SK-N-SH (cell line): Measurements from ENCODE around the gene LCOR. TPM values are rescaled to one million over a fixed set of nuclear protein-coding genes. Genes with fewer than 3 reads are reported as not detected.

Experiments used
- CTCF ChIA-PET: fragments of 300-600, 350-600 bp; formaldehyde crosslinking; extraction: SDS; loops from one replicate; lab custom pipeline; 2021; lab: Yijun Ruan, JAX
- POLR2A ChIA-PET: fragments of 350-600 bp; sonication (Branson Sonifier 250); formaldehyde crosslinking; extraction: SDS; loops from one replicate; lab custom pipeline; 2020; ENCODE audit warnings: antibody characterized with exemption, inconsistent platforms; lab: Yijun Ruan, JAX
- DNase-seq: peaks from one replicate; pipeline ENCODE4 v3.0.0; 2012
- H2AFZ ChIP-seq: fragments of 200-600 bp; sonication (generic); 2 replicates; pipeline ENCODE4 v1.8.1; 2016; ENCODE audit warnings: antibody characterized with exemption, mild to moderate bottlenecking, low read depth
- H3F3A ChIP-seq: fragments of 200-600 bp; sonication (generic); replicated peaks from 2 replicates; pipeline ENCODE3; 2016; ENCODE audit warnings: antibody characterized with exemption, mild to moderate bottlenecking; ENCODE audit not compliant: insufficient read depth
- H3K27ac ChIP-seq, 2 experiments: fragments of 200-500 bp in 1 of 2; fragments of 200-600 bp in 1 of 2; sonication (Bioruptor generic) in 1 of 2; sonication (generic), shearing (Covaris generic) in 1 of 2; 2 replicates each; pipeline versions ENCODE4 v1.5.1 to v1.6.1; 2014 to 2016; ENCODE audit warnings: low read depth in 2 of 2, inconsistent platforms in 1 of 2, low read length in 1 of 2, mild to moderate bottlenecking in 1 of 2, mixed read lengths in 1 of 2
- H3K27me3 ChIP-seq: fragments of 200-600 bp; sonication (generic), shearing (Covaris generic); 2 replicates; pipeline ENCODE4 v1.6.1; 2016; ENCODE audit warnings: mixed run types; ENCODE audit not compliant: insufficient read depth
- H3K36me3 ChIP-seq, 2 experiments: fragments of 200-500 bp in 1 of 2; fragments of 200-600 bp in 1 of 2; sonication (Bioruptor generic) in 1 of 2; sonication (generic) in 1 of 2; replicated peaks in 1 of 2; 2 replicates each; pipeline versions ENCODE3 to v1.5.1; 2014 to 2016; ENCODE audit warnings: low read length in 1 of 2, mild to moderate bottlenecking in 1 of 2; ENCODE audit not compliant: insufficient read depth in 2 of 2, control insufficient read depth in 1 of 2
- H3K4me1 ChIP-seq, 2 experiments: fragments of 200-500 bp in 1 of 2; fragments of 200-600 bp in 1 of 2; sonication (Bioruptor generic) in 1 of 2; sonication (generic), shearing (Covaris generic) in 1 of 2; 2 replicates each; pipeline versions ENCODE4 v1.5.1 to v1.6.1; 2014 to 2016; ENCODE audit warnings: low read depth in 1 of 2, low read length in 1 of 2, mixed run types in 1 of 2; ENCODE audit not compliant: insufficient read depth in 2 of 2, control insufficient read depth in 1 of 2
- H3K4me2 ChIP-seq: fragments of 200-600 bp; sonication (generic), shearing (Covaris generic); 2 replicates; pipeline ENCODE4 v1.6.1; 2017; ENCODE audit warnings: mixed run types
- H3K4me3 ChIP-seq, 2 experiments: fragments of 200-500 bp in 1 of 2; fragments of 200-600 bp in 1 of 2; sonication (Bioruptor generic) in 1 of 2; sonication (generic), shearing (Covaris generic) in 1 of 2; 2 replicates each; pipeline versions ENCODE4 v1.5.1 to v1.8.1; 2014 to 2016; ENCODE audit warnings: low read depth in 2 of 2, inconsistent platforms in 1 of 2, low read length in 1 of 2, mild to moderate bottlenecking in 1 of 2, mixed read lengths in 1 of 2, moderate library complexity in 1 of 2
- H3K79me2 ChIP-seq: fragments of 200-600 bp; sonication (generic); 2 replicates; pipeline ENCODE4 v1.8.1; 2017; ENCODE audit warnings: mild to moderate bottlenecking; ENCODE audit not compliant: insufficient read depth
- H3K9ac ChIP-seq: fragments of 200-600 bp; sonication (generic); 2 replicates; pipeline ENCODE4 v1.6.1; 2017; ENCODE audit warnings: mixed run types
- H3K9me2 ChIP-seq: fragments of 200-600 bp; sonication (generic); 2 replicates; pipeline ENCODE4 v1.6.1; 2017; ENCODE audit warnings: mixed run types
- H3K9me3 ChIP-seq: fragments of 200-600 bp; sonication (generic); 2 replicates; pipeline ENCODE4 v1.6.1; 2017; ENCODE audit warnings: mixed run types, mild to moderate bottlenecking, moderate library complexity
- H4K20me1 ChIP-seq: fragments of 200-600 bp; sonication (generic); 2 replicates; pipeline ENCODE4 v1.6.1; 2017; ENCODE audit warnings: mild to moderate bottlenecking, mixed run types; ENCODE audit not compliant: insufficient read depth
- EP300 ChIP-seq, 2 experiments: IDR thresholded peaks; 2 replicates each; pipeline versions ENCODE4 v1.4.0 to v1.6.1; 2012; ENCODE audit warnings: borderline replicate concordance in 1 of 2, low read depth in 1 of 2, low read length in 1 of 2
- GATA2 ChIP-seq: sonication (generic); formaldehyde crosslinking; IDR thresholded peaks from 2 replicates; pipeline ENCODE4 v1.5.0; 2020; ENCODE audit warnings: mild to moderate bottlenecking, missing genetic modification reagents
- JUND ChIP-seq: IDR thresholded peaks from 2 replicates; pipeline ENCODE4 v1.4.0; 2012
- POLR2AphosphoS5 ChIP-seq: IDR thresholded peaks from 2 replicates; pipeline ENCODE4 v1.6.1; 2012; ENCODE audit warnings: low read depth, low read length
- USF1 ChIP-seq: IDR thresholded peaks from 2 replicates; pipeline ENCODE4 v1.4.0; 2012; ENCODE audit warnings: low read depth, borderline replicate concordance
- WGBS: methylation state at CpG from one replicate; pipeline ENCODE4 v1.1.6; 2017; ENCODE audit warnings: low lambda C conversion rate; 5-methylcytosine and 5-hydroxymethylcytosine counted together
- polyA plus RNA-seq, 3 experiments: library from polyadenylated mRNA; depleted of rRNA; stranded (reverse); fragments of >200 nt; gene quantifications; 2 replicates each; pipeline ENCODE4 v1.2.3, GENCODE V29; 2012
- small RNA-seq, 7 experiments: library from RNA; depleted of rRNA; stranded (forward); fragments of <200 nt; gene quantifications; one replicate each; pipeline ENCODE3, GENCODE V24; 2012
- TF ChIP-seq, protein P1 (sequence below): IDR thresholded peaks from 2 replicates; pipeline ENCODE4 v1.6.1; 2012; ENCODE audit warnings: mild to moderate bottlenecking, low read depth, low read length, moderate library complexity

The LCOR gene
- polyA plus RNA-seq, 1 of the 3 experiments (the other 2 are of a cell fraction) = 1.9 TPM

DNA sequence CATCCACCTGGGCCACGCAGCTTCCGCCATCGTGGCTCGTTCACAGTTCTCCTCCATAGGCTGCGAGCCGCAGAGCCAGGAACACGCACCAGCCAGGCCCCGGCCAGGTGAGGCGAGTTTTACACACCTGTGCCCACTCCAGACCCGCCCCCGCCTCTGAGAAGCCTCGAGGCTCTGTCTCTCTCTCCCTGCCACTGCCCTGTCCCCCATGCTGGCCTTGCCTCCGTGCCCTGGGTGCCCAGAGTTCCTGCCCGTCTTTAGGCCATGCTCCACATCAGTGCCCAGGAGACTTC is 211.4 kb downstream of the LCOR start:
- H3F3A ChIP-seq = no peaks in the 10 kb centered on the region
- H3K27me3 ChIP-seq = no peaks in the 10 kb centered on the region
- H3K9me2 ChIP-seq = no peaks in the 10 kb centered on the region
- WGBS = 69% methylated on average over 9 of the region's 14 CpGs
- H3K9ac ChIP-seq = no peak overlapping the region
- no peak overlapping the region for H3K27ac ChIP-seq
- TF ChIP-seq USF1 = no peak
- TF ChIP-seq EP300 (IDR thresholded peaks at IDR 0.05; ENCODE audit: borderline replicate concordance in 1 of 2, low read depth in 1 of 2, low read length in 1 of 2) = no peak
- no peak for TF ChIP-seq POLR2AphosphoS5
- TF ChIP-seq, protein P1, sequence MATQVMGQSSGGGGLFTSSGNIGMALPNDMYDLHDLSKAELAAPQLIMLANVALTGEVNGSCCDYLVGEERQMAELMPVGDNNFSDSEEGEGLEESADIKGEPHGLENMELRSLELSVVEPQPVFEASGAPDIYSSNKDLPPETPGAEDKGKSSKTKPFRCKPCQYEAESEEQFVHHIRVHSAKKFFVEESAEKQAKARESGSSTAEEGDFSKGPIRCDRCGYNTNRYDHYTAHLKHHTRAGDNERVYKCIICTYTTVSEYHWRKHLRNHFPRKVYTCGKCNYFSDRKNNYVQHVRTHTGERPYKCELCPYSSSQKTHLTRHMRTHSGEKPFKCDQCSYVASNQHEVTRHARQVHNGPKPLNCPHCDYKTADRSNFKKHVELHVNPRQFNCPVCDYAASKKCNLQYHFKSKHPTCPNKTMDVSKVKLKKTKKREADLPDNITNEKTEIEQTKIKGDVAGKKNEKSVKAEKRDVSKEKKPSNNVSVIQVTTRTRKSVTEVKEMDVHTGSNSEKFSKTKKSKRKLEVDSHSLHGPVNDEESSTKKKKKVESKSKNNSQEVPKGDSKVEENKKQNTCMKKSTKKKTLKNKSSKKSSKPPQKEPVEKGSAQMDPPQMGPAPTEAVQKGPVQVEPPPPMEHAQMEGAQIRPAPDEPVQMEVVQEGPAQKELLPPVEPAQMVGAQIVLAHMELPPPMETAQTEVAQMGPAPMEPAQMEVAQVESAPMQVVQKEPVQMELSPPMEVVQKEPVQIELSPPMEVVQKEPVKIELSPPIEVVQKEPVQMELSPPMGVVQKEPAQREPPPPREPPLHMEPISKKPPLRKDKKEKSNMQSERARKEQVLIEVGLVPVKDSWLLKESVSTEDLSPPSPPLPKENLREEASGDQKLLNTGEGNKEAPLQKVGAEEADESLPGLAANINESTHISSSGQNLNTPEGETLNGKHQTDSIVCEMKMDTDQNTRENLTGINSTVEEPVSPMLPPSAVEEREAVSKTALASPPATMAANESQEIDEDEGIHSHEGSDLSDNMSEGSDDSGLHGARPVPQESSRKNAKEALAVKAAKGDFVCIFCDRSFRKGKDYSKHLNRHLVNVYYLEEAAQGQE = no peak
- no peak for TF ChIP-seq GATA2 (CRISPR knock-in tag)
- no peak for TF ChIP-seq JUND
- no peaks in the 10 kb centered on the region for H3K36me3 ChIP-seq
- no peak overlapping the region for H2AFZ ChIP-seq
- POLR2A ChIA-PET = no interaction called here
- H4K20me1 ChIP-seq = no peaks in the 10 kb centered on the region
- no peaks in the 10 kb centered on the region for H3K79me2 ChIP-seq
- CTCF ChIA-PET = interaction anchor here (0.7 to 1.0 kb wide), 2 partner anchors 25 to 29 kb away, joined by 3 to 4 read pairs; no protein-coding TSS in a partner anchor
- DNase-seq = no peak
- no peak overlapping the region for H3K4me3 ChIP-seq
- H3K4me1 ChIP-seq = peaks cover 0 to 3% of the 10 kb centered on the region in 2 experiments; a peak in 1 of 4 replicates
- H3K4me2 ChIP-seq = no peak overlapping the region
- H3K9me3 ChIP-seq = no peaks in the 10 kb centered on the region

Small RNA genes within 50 kb of the gene (small RNA-seq; reads per million reads assigned to genes)
- gene HMGN2P35 (0 reads per million in 7 experiments), gene MIR607 (0 to 4.5 (median 1.3) reads per million in 7 experiments)

Other genes with a start within 250 kb of the LCOR start
- 24.9 and 57.0 TPM in 2 replicates for gene TM9SF3, start 245.3 kb upstream of the LCOR start, polyA plus RNA-seq (2012; rRNA removed)
- 0.07 and 0.08 TPM in 2 replicates for gene PIK3AP1, start 111.8 kb upstream of the LCOR start, polyA plus RNA-seq (2012; rRNA removed)